ENCODE data around the gene EPHA4.

The EPHA4 gene

DNA sequence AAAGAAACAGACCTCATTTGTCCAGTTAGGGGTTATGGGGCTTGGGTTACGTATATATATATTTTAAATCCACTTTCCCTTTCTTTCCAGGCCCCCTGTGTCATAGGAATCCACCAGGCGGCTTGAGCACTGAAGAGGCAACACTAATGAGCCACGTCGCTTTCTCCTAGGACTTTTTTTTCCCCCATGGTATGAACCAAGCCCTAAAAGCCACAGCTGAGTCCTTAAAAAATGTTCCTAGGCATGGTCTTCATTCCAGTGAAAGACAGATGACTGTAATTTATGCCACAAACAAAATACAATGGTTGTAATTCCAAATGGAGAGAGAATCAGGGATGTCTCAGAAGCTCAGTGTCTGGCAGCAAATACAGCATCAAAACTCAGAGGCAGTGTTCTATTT lies 146.8 kb downstream of the EPHA4 start:
- H3K27ac ChIP-seq (ENCODE audit: low read length, poor library complexity, severe bottlenecking) = no peak overlapping the region
- H3K4me2 ChIP-seq (ENCODE audit: low read length, poor library complexity, severe bottlenecking) = no peak overlapping the region
- H4K8ac ChIP-seq (ENCODE audit: low read length) = no peak overlapping the region
- no peak overlapping the region for H3K14ac ChIP-seq (ENCODE audit: low read length in 2 of 2)
- no peaks in the 10 kb centered on the region for H3K9me3 ChIP-seq (ENCODE audit: control insufficient read depth, low read length)
- H2AFZ ChIP-seq (ENCODE audit: low read depth, low read length) = no peak overlapping the region
- no peak overlapping the region for H2BK12ac ChIP-seq (ENCODE audit: low read length in 2 of 2)
- H2BK15ac ChIP-seq (ENCODE audit: low read depth, poor library complexity, severe bottlenecking) = no peak overlapping the region
- no peak overlapping the region for H2BK120ac ChIP-seq (ENCODE audit: low read depth, low read length)
- no peak overlapping the region for H3K9ac ChIP-seq (ENCODE audit: low read length)
- no peak overlapping the region for H3K4ac ChIP-seq (ENCODE audit: low read depth in 1 of 2, low read length in 2 of 2)
- H3K79me1 ChIP-seq (replicated peaks; ENCODE audit: low read length, poor library complexity, severe bottlenecking) = peaks cover 20% of the 10 kb centered on the region
- no peak overlapping the region for H2AK5ac ChIP-seq (ENCODE audit: low read length, severe bottlenecking)
- H3K27me3 ChIP-seq (ENCODE audit: control insufficient read depth in 1 of 2, insufficient read depth in 1 of 2, low read length in 2 of 2) = no peaks in the 10 kb centered on the region
- peaks cover 19 to 75% of the 10 kb centered on the region in 2 experiments for H3K36me3 ChIP-seq (ENCODE audit: control insufficient read depth in 1 of 2, insufficient read depth in 2 of 2, low read depth in 1 of 2, low read length in 2 of 2)
- H3K4me1 ChIP-seq (ENCODE audit: control insufficient read depth, insufficient read depth, low read depth, low read length) = peaks cover 3% of the 10 kb centered on the region
- H3K4me3 ChIP-seq (ENCODE audit: insufficient read depth in 1 of 2, low read depth in 1 of 2, low read length in 2 of 2) = no peak overlapping the region
- 89% methylated on average over 4 of the region's 4 CpGs for WGBS
- H4K91ac ChIP-seq (ENCODE audit: low read length) = no peak overlapping the region
- no peak overlapping the region for H3K18ac ChIP-seq (ENCODE audit: low read depth in 1 of 2, low read length in 2 of 2)
- no peak overlapping the region for H3K23ac ChIP-seq (ENCODE audit: low read length in 2 of 2)
- DNase-seq = no peak
- no peak overlapping the region for H2BK5ac ChIP-seq (ENCODE audit: low read depth, low read length, poor library complexity, severe bottlenecking)

DNA sequence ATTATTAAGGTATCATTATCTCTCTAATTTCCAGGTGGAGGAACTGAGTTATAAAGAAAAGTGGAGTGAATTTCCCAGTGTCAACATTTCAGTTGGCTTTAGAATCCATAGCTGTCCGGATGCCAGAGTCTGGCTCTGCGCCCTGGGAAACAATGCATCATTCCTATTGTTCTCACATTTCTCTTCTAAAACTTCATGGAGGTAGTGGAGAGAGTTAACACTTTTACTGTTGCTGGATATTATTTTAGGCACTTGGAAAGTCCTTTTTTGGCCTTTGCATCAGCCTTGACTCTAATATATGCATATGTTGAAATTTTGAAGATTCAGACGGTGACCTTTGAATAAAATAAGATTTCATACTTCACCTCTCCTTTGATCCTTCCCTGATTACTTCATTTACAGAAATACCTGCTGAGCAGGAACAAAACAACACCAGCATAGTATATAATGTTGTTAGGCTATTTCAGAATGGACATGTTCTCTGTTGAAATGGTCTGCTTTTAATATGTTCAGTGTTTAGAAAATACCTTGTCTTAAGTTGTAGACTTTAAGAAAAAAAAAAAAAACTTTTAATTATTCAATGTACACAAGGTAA lies 148.8 kb downstream of the EPHA4 start:
- Histone ChIP-seq H3K18ac (ENCODE audit: low read depth in 1 of 2, low read length in 2 of 2) (no peak overlapping the region), H4K8ac (ENCODE audit: low read length) (no peak overlapping the region), H2AFZ (ENCODE audit: low read depth, low read length) (no peak overlapping the region), H3K27ac (ENCODE audit: low read length, poor library complexity, severe bottlenecking) (no peak overlapping the region), H2BK120ac (ENCODE audit: low read depth, low read length) (no peak overlapping the region), H3K4ac (ENCODE audit: low read depth in 1 of 2, low read length in 2 of 2) (no peak overlapping the region), H2AK5ac (ENCODE audit: low read length, severe bottlenecking) (no peak overlapping the region), H3K36me3 (ENCODE audit: control insufficient read depth in 1 of 2, insufficient read depth in 2 of 2, low read depth in 1 of 2, low read length in 2 of 2) (peaks cover 23 to 78% of the 10 kb centered on the region in 2 experiments), H3K23ac (ENCODE audit: low read length in 2 of 2) (no peak overlapping the region), H2BK15ac (ENCODE audit: low read depth, poor library complexity, severe bottlenecking) (no peak overlapping the region), H3K4me1 (ENCODE audit: control insufficient read depth, insufficient read depth, low read depth, low read length) (no peaks in the 10 kb centered on the region), H3K4me3 (ENCODE audit: insufficient read depth in 1 of 2, low read depth in 1 of 2, low read length in 2 of 2) (no peak overlapping the region), H3K9me3 (ENCODE audit: control insufficient read depth, low read length) (no peaks in the 10 kb centered on the region), H3K27me3 (ENCODE audit: control insufficient read depth in 1 of 2, insufficient read depth in 1 of 2, low read length in 2 of 2) (no peaks in the 10 kb centered on the region), H2BK12ac (ENCODE audit: low read length in 2 of 2) (no peak overlapping the region), H2BK5ac (ENCODE audit: low read depth, low read length, poor library complexity, severe bottlenecking) (no peak overlapping the region), H3K79me1 (replicated peaks; ENCODE audit: low read length, poor library complexity, severe bottlenecking) (peaks cover 35% of the 10 kb centered on the region), H3K9ac (ENCODE audit: low read length) (no peak overlapping the region), H4K91ac (ENCODE audit: low read length) (no peak overlapping the region), H3K4me2 (ENCODE audit: low read length, poor library complexity, severe bottlenecking) (no peak overlapping the region), H3K14ac (ENCODE audit: low read length in 2 of 2) (no peak overlapping the region)
- DNase-seq = no peak
- WGBS = 100% methylated on average over 1 of the region's 3 CpGs

DNA sequence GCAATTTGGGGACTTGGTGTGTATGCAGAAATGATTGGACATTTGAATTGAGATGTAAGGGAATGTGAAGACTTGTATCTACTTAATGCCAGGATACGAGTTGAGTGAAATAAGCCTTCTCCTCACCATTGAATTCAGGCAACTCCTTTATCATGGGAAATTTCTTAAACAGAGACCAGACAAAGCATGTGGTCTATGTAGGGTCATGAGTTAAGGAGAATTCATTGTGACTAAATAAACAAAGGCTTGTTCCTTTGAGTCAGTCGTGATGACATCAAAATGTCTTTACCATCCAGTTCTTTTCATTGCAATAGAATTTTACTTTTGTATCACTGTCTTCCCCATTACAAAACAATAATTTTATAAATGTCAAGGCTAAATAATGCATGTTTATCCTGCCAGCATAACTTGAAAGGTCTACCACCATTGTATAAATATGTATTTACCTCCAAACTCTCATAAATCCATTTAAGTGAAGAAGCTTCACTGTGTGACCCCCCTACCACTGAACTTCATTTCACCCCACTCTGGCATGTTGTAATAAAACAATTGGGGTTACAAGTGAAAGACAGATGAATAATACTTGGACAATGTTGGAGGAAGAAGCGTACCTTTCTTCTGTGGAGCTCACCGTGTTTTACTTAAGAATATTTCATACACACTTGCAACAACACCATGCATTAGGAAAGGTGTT lies 149.4 kb downstream of the EPHA4 start:
- Histone ChIP-seq H3K23ac (ENCODE audit: low read length in 2 of 2) (no peak overlapping the region), H2BK12ac (ENCODE audit: low read length in 2 of 2) (no peak overlapping the region)
- 100% methylated on average over 1 of the region's 4 CpGs for WGBS

DNA sequence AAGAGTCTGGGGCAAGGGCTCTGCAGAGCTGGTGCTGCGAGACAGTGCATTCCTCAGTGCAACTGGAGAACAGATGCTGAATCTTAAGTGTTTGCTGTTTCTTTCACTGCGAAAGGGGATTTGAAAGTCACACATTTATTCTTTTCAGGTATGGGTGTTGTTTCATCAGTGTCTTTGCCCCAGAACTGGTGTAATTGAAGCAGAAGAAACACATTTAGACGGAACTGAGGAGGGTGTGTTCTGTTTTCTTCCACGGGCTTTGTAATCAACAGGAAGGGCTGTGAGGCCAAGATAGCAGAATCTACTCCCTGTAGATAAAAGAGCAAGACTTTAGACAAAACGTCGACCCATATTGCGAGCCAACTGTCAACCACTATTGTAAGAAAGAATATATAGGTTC lies 151.9 kb downstream of the EPHA4 start:
- Histone ChIP-seq H3K14ac (ENCODE audit: low read length in 2 of 2) (no peak overlapping the region), H2BK15ac (ENCODE audit: low read depth, poor library complexity, severe bottlenecking) (no peak overlapping the region), H3K18ac (ENCODE audit: low read depth in 1 of 2, low read length in 2 of 2) (no peak overlapping the region), H2BK12ac (ENCODE audit: low read length in 2 of 2) (no peak overlapping the region), H3K36me3 (ENCODE audit: control insufficient read depth in 1 of 2, insufficient read depth in 2 of 2, low read depth in 1 of 2, low read length in 2 of 2) (peaks cover 14 to 61% of the 10 kb centered on the region in 2 experiments), H2BK120ac (ENCODE audit: low read depth, low read length) (no peak overlapping the region), H4K8ac (ENCODE audit: low read length) (no peak overlapping the region), H3K9me3 (ENCODE audit: control insufficient read depth, low read length) (peaks cover 6% of the 10 kb centered on the region), H3K27ac (ENCODE audit: low read length, poor library complexity, severe bottlenecking) (no peak overlapping the region), H2AK5ac (ENCODE audit: low read length, severe bottlenecking) (no peak overlapping the region), H3K4ac (ENCODE audit: low read depth in 1 of 2, low read length in 2 of 2) (no peak overlapping the region), H3K4me3 (ENCODE audit: insufficient read depth in 1 of 2, low read depth in 1 of 2, low read length in 2 of 2) (no peak overlapping the region), H3K23ac (ENCODE audit: low read length in 2 of 2) (no peak overlapping the region), H3K9ac (ENCODE audit: low read length) (no peak overlapping the region), H4K91ac (ENCODE audit: low read length) (no peak overlapping the region), H3K4me1 (ENCODE audit: control insufficient read depth, insufficient read depth, low read depth, low read length) (no peaks in the 10 kb centered on the region), H3K27me3 (ENCODE audit: control insufficient read depth in 1 of 2, insufficient read depth in 1 of 2, low read length in 2 of 2) (no peaks in the 10 kb centered on the region), H2BK5ac (ENCODE audit: low read depth, low read length, poor library complexity, severe bottlenecking) (no peak overlapping the region), H2AFZ (ENCODE audit: low read depth, low read length) (no peak overlapping the region), H3K79me1 (replicated peaks; ENCODE audit: low read length, poor library complexity, severe bottlenecking) (peaks cover 30% of the 10 kb centered on the region), H3K4me2 (ENCODE audit: low read length, poor library complexity, severe bottlenecking) (no peak overlapping the region)
- DNase-seq = no peak
- WGBS = 89% methylated on average over 4 of the region's 7 CpGs

More for the DNA sequence above, 149.4 kb downstream of the EPHA4 start:
- no peak overlapping the region for H3K9ac ChIP-seq (ENCODE audit: low read length)
- no peak overlapping the region for H3K4ac ChIP-seq (ENCODE audit: low read depth in 1 of 2, low read length in 2 of 2)
- no peak overlapping the region for H3K4me2 ChIP-seq (ENCODE audit: low read length, poor library complexity, severe bottlenecking)
- H2AFZ ChIP-seq (ENCODE audit: low read depth, low read length) = no peak overlapping the region
- no peaks in the 10 kb centered on the region for H3K9me3 ChIP-seq (ENCODE audit: control insufficient read depth, low read length)
- peak; percentile 48 for DNase-seq
- no peak overlapping the region for H2BK15ac ChIP-seq (ENCODE audit: low read depth, poor library complexity, severe bottlenecking)
- no peak overlapping the region for H2BK120ac ChIP-seq (ENCODE audit: low read depth, low read length)
- H3K79me1 ChIP-seq (replicated peaks; ENCODE audit: low read length, poor library complexity, severe bottlenecking) = peaks cover 35% of the 10 kb centered on the region
- H4K91ac ChIP-seq (ENCODE audit: low read length) = no peak overlapping the region
- H3K4me3 ChIP-seq (ENCODE audit: insufficient read depth in 1 of 2, low read depth in 1 of 2, low read length in 2 of 2) = no peak overlapping the region
- H2AK5ac ChIP-seq (ENCODE audit: low read length, severe bottlenecking) = no peak overlapping the region
- no peak overlapping the region for H4K8ac ChIP-seq (ENCODE audit: low read length)
- H3K36me3 ChIP-seq (ENCODE audit: control insufficient read depth in 1 of 2, insufficient read depth in 2 of 2, low read depth in 1 of 2, low read length in 2 of 2) = peaks cover 23 to 77% of the 10 kb centered on the region in 2 experiments
- H3K14ac ChIP-seq (ENCODE audit: low read length in 2 of 2) = no peak overlapping the region
- no peak overlapping the region for H3K18ac ChIP-seq (ENCODE audit: low read depth in 1 of 2, low read length in 2 of 2)
- H3K27me3 ChIP-seq (ENCODE audit: control insufficient read depth in 1 of 2, insufficient read depth in 1 of 2, low read length in 2 of 2) = no peaks in the 10 kb centered on the region
- H3K4me1 ChIP-seq (ENCODE audit: control insufficient read depth, insufficient read depth, low read depth, low read length) = no peaks in the 10 kb centered on the region
- H3K27ac ChIP-seq (ENCODE audit: low read length, poor library complexity, severe bottlenecking) = no peak overlapping the region
- H2BK5ac ChIP-seq (ENCODE audit: low read depth, low read length, poor library complexity, severe bottlenecking) = no peak overlapping the region
